Lung (tissue), 10 donors: Measurements from ENCODE around the gene CYP21A2. TPM values are rescaled to one million over a fixed set of nuclear protein-coding genes. Genes with fewer than 3 reads are reported as not detected.
"Not testable (repeated sequence)": the region's sequence is repeated elsewhere in the genome, so short reads cannot be mapped to it uniquely, and the experiment has no call there.

Source experiments
- ATAC-seq: fragments of 200-7000 bp; cut with Tn5 transposase; one replicate; pipeline ENCODE4 v1.9.1; 2020; ENCODE audit warnings: moderate number of reproducible peaks; ENCODE audit not compliant: insufficient read depth, low FRiP score
- DNase-seq, 3 donors: peaks; one replicate each; pipeline ENCODE4 v3.0.0-alpha.2; 2013 to 2017
- H3K27ac ChIP-seq, 2 donors: one replicate each; pipeline ENCODE4 v1.5.1; 2013; ENCODE audit warnings: mild to moderate bottlenecking in 2 of 2, moderate library complexity in 2 of 2, control low read depth in 1 of 2, inconsistent platforms in 1 of 2, low read depth in 1 of 2, low read length in 1 of 2
- H3K27me3 ChIP-seq, 3 donors: one replicate each; pipeline ENCODE4 v1.5.1; 2013; ENCODE audit warnings: low read length in 2 of 3; ENCODE audit not compliant: control insufficient read depth in 3 of 3, insufficient read depth in 3 of 3
- H3K36me3 ChIP-seq, 4 donors: one replicate each; pipeline ENCODE4 v1.5.1; 2013; ENCODE audit warnings: low read length in 4 of 4, mild to moderate bottlenecking in 1 of 4, moderate library complexity in 1 of 4; ENCODE audit not compliant: control insufficient read depth in 4 of 4, insufficient read depth in 4 of 4
- H3K4me1 ChIP-seq, 5 donors: one replicate each; pipeline ENCODE4 v1.5.1; 2013; ENCODE audit warnings: low read length in 5 of 5, mild to moderate bottlenecking in 2 of 5, moderate library complexity in 1 of 5; ENCODE audit not compliant: control insufficient read depth in 5 of 5, insufficient read depth in 5 of 5
- H3K4me3 ChIP-seq: one replicate; pipeline ENCODE4 v1.5.1; 2013; ENCODE audit warnings: mild to moderate bottlenecking, control low read depth, moderate library complexity
- H3K9ac ChIP-seq, 2 donors: one replicate each; pipeline ENCODE4 v1.5.1; 2013; ENCODE audit warnings: low read length in 2 of 2, control low read depth in 1 of 2; ENCODE audit not compliant: insufficient read depth in 1 of 2
- H3K9me3 ChIP-seq, 4 donors: one replicate each; pipeline ENCODE4 v1.5.1; 2013; ENCODE audit warnings: low read length in 3 of 4, mild to moderate bottlenecking in 1 of 4, moderate library complexity in 1 of 4; ENCODE audit not compliant: control insufficient read depth in 4 of 4, insufficient read depth in 3 of 4
- WGBS, 2 donors: extraction: QIAGEN DNeasy Blood & Tissue Kit; methylation state at CpG; one replicate each; pipeline ENCODE4 v1.1.7; 2013; 5-methylcytosine and 5-hydroxymethylcytosine counted together
- polyA plus RNA-seq, 2 donors: library from polyadenylated mRNA; stranded (reverse); fragments of 200-250 nt; gene quantifications; one replicate each; pipeline ENCODE4 v1.2.1, GENCODE V29; 2013
- total RNA-seq, 2 donors: library from RNA; depleted of rRNA in 1 of 2; stranded (reverse); fragments of >200 nt in 1 of 2; gene quantifications; one replicate each; pipeline ENCODE4 v1.2.1, GENCODE V29; 2014 to 2021
- donor health status: Bipolar disorder and iron deficiency.
- donor health status: healthy.
- donor health status: DM: yes; HTN: yes; CAD: no.

Gene CYP21A2
- total and polyA plus RNA-seq, 4 donors: 0.43 to 1.9 (median 0.98) TPM

DNA sequence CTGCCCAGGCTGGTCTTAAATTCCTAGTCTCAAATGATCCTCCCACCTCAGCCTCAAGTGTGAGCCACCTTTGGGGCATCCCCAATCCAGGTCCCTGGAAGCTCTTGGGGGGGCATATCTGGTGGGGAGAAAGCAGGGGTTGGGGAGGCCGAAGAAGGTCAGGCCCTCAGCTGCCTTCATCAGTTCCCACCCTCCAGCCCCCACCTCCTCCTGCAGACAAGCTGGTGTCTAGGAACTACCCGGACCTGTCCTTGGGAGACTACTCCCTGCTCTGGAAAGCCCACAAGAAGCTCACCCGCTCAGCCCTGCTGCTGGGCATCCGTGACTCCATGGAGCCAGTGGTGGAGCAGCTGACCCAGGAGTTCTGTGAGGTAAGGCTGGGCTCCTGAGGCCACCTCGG is 663 bp downstream of the CYP21A2 start:
- ATAC-seq, H3K4me1 ChIP-seq, H3K4me3 ChIP-seq, H3K36me3 ChIP-seq, H3K27me3 ChIP-seq, H3K9ac ChIP-seq, DNase-seq, H3K27ac ChIP-seq, H3K9me3 ChIP-seq: not testable (repeated sequence)
- 77 to 95% methylated on average over 3 to 4 of the region's 5 CpGs for WGBS, 2 donors

DNA sequence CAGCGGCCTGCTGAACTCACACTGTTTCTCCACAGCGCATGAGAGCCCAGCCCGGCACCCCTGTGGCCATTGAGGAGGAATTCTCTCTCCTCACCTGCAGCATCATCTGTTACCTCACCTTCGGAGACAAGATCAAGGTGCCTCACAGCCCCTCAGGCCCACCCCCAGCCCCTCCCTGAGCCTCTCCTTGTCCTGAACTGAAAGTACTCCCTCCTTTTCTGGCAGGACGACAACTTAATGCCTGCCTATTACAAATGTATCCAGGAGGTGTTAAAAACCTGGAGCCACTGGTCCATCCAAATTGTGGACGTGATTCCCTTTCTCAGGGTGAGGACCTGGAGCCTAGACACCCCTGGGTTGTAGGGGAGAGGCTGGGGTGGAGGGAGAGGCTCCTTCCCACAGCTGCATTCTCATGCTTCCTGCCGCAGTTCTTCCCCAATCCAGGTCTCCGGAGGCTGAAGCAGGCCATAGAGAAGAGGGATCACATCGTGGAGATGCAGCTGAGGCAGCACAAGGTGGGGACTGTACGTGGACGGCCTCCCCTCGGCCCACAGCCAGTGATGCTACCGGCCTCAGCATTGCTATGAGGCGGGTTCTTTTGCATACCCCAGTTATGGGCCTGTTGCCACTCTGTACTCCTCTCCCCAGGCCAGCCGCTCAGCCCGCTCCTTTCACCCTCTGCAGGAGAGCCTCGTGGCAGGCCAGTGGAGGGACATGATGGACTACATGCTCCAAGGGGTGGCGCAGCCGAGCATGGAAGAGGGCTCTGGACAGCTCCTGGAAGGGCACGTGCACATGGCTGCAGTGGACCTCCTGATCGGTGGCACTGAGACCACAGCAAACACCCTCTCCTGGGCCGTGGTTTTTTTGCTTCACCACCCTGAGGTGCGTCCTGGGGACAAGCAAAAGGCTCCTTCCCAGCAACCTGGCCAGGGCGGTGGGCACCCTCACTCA is 1.4 kb downstream of the CYP21A2 start:
- not testable (repeated sequence) for H3K36me3 ChIP-seq, H3K9me3 ChIP-seq, H3K27ac ChIP-seq, H3K27me3 ChIP-seq, DNase-seq, H3K4me3 ChIP-seq, ATAC-seq, H3K4me1 ChIP-seq, H3K9ac ChIP-seq
- WGBS, 2 donors: 75 to 78% methylated on average over 20 to 22 of the region's 24 CpGs

DNA sequence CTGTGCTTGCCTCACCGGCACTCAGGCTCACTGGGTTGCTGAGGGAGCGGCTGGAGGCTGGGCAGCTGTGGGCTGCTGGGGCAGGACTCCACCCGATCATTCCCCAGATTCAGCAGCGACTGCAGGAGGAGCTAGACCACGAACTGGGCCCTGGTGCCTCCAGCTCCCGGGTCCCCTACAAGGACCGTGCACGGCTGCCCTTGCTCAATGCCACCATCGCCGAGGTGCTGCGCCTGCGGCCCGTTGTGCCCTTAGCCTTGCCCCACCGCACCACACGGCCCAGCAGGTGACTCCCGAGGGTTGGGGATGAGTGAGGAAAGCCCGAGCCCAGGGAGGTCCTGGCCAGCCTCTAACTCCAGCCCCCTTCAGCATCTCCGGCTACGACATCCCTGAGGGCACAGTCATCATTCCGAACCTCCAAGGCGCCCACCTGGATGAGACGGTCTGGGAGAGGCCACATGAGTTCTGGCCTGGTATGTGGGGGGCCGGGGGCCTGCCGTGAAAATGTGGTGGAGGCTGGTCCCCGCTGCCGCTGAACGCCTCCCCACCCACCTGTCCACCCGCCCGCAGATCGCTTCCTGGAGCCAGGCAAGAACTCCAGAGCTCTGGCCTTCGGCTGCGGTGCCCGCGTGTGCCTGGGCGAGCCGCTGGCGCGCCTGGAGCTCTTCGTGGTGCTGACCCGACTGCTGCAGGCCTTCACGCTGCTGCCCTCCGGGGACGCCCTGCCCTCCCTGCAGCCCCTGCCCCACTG is 2.3 kb downstream of the CYP21A2 start:
- H3K4me3 ChIP-seq, H3K4me1 ChIP-seq, H3K9ac ChIP-seq, ATAC-seq, H3K36me3 ChIP-seq, DNase-seq, H3K9me3 ChIP-seq, H3K27ac ChIP-seq, H3K27me3 ChIP-seq: not testable (repeated sequence)
- WGBS, 2 donors: 83 to 87% methylated on average over 16 to 25 of the region's 43 CpGs

DNA sequence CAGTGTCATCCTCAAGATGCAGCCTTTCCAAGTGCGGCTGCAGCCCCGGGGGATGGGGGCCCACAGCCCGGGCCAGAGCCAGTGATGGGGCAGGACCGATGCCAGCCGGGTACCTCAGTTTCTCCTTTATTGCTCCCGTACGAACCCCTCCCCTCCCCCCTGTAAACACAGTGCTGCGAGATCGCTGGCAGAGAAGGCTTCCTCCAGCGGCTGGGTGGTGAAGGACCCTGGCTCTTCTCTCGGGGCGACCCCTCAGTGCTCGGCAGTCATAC is 2.8 kb downstream of the CYP21A2 start:
- not testable (repeated sequence) for DNase-seq, ATAC-seq, H3K9me3 ChIP-seq, H3K4me1 ChIP-seq, H3K36me3 ChIP-seq, H3K9ac ChIP-seq, H3K27ac ChIP-seq, H3K27me3 ChIP-seq, H3K4me3 ChIP-seq
- WGBS, 2 donors: 70% methylated on average over 7 of the region's 13 CpGs; no CpG with 5 or more reads in 1 of the 2 donors

DNA sequence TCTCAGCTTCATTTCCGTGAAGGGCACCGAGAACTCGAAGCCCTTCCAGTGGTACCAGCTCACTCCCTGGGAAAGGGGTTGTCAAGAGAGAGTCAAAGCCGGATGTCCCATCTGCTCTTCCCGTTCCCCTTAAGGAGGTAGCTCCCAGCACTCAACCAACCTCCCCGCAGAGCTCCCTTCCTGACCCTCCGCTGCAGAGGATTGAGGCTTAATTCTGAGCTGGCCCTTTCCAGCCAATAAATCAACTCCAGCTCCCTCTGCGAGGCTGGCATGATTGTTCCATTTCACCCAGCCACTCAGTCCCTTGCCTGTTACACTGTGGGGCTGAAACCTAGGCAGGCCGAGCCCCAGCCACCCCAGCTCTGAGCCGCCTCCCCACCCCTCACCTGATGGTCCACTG is 3.2 kb downstream of the CYP21A2 start:
- H3K9ac ChIP-seq, H3K27me3 ChIP-seq, ATAC-seq, H3K4me1 ChIP-seq, DNase-seq, H3K36me3 ChIP-seq, H3K27ac ChIP-seq, H3K9me3 ChIP-seq, H3K4me3 ChIP-seq: not testable (repeated sequence)
- 72 to 85% methylated on average over 4 to 8 of the region's 10 CpGs for WGBS, 2 donors

DNA sequence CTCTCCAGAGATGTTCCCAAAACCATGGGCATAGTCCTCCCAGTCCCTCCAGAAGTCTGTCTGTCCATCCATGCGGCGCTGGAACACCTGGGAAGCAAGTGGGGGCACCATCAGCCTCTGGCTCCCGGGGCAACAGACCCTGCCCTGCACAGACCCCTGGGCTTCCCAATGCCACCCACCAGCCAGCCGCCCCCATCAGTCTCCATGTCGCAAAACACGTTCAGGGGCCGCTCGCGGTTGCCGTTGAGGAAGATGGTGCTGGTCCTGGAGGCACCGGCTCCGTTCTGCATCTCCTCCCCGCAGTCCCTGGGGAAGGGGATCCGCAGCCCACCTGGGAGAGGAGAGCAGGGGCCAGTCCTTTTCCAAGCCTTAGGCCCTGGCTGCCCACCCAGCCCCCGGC is 4.1 kb downstream of the CYP21A2 start:
- not testable (repeated sequence) for H3K9ac ChIP-seq, H3K27ac ChIP-seq, ATAC-seq, H3K9me3 ChIP-seq, DNase-seq, H3K36me3 ChIP-seq, H3K4me3 ChIP-seq, H3K27me3 ChIP-seq
- H3K4me1 ChIP-seq: peaks cover 0 to 15% (median 0%) of the 10 kb centered on the region in 5 donors
- 94 to 97% methylated on average over 11 to 14 of the region's 15 CpGs for WGBS, 2 donors

DNA sequence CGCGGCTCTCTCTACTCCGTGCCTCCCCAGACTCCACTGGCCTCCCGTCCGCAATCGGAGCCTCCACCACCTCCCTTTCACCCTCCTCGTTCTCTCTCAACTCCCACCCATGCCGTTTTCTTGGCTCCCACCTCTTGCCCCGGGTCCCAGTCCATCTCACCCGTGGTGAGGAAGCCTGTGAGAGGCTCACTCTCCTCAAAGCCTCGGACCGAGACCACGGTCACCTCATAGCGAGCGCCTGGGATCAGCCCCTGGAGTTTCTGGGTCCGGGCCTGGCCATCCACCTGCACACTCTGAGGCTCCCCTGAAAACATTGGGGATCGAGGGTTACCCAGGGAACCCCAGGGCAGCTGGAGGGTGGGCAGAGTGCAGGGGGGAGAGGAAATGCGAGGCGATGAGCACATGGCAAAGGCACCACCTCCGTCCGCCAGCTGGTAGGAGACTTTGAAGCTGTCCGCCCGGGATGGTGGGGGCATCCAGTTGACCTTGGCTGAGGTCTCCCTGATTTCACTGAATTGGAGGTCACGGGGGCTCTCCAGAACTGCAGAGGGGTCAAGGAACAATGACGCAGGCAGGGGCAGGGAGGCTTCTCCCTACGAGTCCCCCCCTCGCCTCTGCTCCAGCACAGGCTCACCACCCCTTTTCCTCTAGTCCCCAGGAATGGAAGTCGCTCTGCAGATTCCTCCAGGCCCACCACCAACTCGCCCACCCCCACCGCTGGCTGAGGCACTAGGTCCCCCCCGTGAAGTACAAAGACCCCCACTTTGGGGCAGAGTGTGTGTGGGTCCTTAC is 5.6 kb downstream of the CYP21A2 start:
- not testable (repeated sequence) for H3K9ac ChIP-seq, H3K36me3 ChIP-seq, H3K27me3 ChIP-seq, ATAC-seq, H3K4me3 ChIP-seq, H3K9me3 ChIP-seq, DNase-seq, H3K27ac ChIP-seq
- WGBS, 2 donors: 93% methylated on average over 16 of the region's 31 CpGs
- H3K4me1 ChIP-seq: peaks cover 0 to 15% (median 0%) of the 10 kb centered on the region in 5 donors
